Left ventricle myocardium superior (tissue), 1 donor: ENCODE data around the gene MYO16. TPM values are rescaled to one million over a fixed set of nuclear protein-coding genes. Genes with fewer than 3 reads are reported as not detected.

Source experiments
- ATAC-seq: fragments of 200-7000 bp; cut with Tn5 transposase; one replicate; pipeline ENCODE4 v1.9.1; 2020; ENCODE audit warnings: mild to moderate bottlenecking, moderate library complexity
- DNase-seq: peaks from one replicate; pipeline ENCODE4 v3.0.0-alpha.2; 2020
- intact Hi-C: fragments of 100-400 bp; cut with micrococcal nuclease; formaldehyde crosslinking; loops from one replicate; pipeline ENCODE4 v1.11.0; 2022
- total RNA-seq: library from RNA; stranded (reverse); fragmentation: NEBNext Ultra II Directional; extraction: Animal tissue kit (Norgen Biotek cat#: 25700); gene quantifications from one replicate; pipeline ENCODE4 v1.2.1, GENCODE V29; 2021
- donor health status: DM: no; HTN: yes; CAD: no; lungs with severe emphysema.

Gene MYO16
- total RNA-seq, 1 donor from 2014 or later: 0.74 TPM

DNA sequence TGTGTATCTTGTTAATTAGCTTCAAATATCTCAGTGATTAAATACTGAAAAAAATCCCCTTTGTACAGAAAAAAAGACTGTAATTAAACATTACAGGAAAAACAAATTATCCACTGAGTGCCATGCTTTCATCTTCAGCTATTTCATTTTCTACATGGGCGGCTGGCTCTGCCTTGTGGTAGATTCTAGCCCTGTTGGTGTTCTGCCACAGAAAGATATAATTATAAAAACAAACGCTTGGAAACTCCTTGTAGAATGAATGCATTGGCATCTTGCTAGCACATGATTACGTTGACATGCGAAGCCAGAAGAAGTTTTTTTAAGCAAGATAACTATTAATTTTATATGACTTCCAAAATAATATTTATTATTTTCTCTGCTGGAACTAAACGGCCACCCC is 496.8 kb downstream of the MYO16 start:
- DNase-seq (no peak), ATAC-seq (no peak)
- intact Hi-C loops: no loop called here

DNA sequence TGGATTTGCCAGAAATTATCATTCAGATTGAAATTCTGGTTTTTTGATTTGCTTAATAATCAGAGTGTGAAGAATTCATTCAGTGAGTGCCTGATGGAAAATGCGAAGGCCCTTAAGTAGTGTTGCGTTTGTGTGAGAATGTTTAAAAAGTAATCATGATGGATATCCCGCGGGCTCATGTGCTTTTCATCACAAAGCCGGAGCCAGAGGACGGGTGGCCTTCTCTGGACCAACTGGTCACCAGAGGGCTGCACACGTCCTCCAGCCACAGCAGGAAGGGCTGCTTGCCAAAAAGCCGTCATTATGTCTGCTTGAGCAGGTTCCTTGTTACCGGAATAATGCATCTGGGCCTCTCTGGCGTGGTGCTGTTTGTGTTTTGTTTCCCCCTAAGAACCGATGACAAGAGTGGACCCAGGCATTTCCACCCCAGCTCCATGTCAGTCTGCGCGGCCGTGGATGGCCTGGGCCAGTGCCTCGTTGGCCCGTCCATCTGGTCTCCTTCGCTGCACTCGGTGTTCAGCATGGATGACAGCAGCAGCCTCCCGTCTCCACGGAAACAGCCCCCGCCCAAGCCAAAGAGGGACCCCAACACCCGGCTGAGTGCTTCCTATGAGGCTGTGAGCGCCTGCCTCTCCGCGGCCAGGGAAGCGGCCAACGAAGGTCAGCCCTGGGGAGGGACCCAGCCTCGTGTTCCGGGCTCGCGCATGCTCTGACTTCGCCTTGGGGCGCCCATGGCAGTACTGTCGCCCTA is 497.7 kb downstream of the MYO16 start:
- intact Hi-C loops: no loop called here
- no peak for DNase-seq
- no peak for ATAC-seq

DNA sequence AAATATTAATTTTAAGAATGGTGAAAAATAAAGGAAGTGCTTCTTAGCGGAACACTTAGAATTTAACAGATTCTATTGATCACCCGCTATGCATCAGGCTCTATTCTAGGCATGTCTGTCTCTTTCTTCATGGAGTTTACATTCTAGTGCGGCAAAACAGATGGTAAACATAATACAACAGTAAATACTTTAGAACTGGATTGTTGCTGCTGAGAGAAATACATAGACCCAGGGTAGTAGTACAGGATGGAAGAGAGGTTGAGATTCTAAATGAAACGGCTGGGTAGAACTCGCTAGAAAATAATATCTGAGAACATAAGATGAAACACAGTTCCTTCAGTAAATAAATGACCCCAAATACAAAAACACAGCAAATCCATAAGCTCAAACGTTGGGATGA is 498.7 kb downstream of the MYO16 start:
- ATAC-seq (no peak), DNase-seq (no peak)
- intact Hi-C loops: no loop called here

DNA sequence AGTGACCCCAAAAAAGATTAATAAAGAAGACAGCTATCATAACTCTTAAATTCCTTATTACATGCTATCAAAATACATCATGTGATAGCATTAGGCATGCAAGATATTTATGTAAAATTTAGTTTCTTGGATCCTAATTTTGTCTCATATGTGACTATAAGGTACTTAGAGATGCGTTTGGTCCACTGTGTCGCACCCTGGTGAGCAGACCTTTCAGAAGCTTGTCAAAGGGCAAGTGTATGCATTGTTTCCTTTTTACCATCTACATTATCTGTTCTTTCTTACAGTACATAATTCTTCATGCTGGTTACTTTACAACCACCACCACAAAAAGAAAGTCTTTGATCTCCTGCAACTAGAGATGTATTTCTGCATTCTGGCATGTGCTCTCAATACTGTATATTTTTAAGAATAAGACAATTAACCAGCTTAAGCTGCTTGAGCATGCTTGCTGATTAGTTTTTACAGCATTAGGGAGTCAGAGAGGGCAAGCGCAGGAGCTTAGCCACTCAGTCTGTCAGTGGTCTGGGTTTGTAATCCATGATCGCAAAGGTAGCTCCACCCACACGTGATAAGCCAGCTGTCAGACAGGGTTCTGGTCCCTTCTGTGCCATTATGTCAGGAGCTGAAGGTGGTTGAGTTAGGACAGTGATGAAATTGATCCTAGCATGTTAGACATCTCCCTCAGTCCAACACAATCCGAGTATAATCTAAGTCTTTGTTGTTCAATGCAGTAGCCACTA is 500.9 kb downstream of the MYO16 start:
- ATAC-seq (no peak), DNase-seq (no peak)
- intact Hi-C loops: no loop called here

DNA sequence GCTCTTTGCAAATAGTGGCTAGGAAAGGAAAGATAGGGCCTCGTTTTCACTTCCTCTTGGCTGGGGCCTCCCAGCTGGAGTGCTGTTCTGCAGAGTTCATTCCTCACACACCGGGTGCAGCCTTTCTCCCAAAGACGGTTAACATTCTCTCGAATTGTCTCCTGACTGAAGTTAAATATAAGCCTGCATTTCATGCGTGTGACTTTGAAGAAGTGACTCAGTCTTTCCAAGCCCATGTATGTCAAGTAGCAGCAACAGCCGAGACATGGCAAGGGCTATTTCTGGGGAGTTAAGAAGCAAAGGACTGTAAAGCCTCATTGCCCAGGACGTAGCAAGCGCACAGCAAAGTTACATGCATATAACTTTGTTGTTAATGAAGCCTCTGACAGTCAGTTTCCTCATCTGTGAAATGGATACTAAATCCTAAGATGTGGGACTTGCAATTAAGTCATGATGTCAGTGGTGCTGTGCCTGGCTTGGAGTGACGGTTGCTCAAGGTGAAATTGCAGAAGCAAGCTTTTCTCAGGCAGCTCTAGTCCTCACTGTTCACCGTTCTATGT is 502.4 kb downstream of the MYO16 start:
- DNase-seq (no peak), ATAC-seq (peak; percentile 80)
- intact Hi-C loops: no loop called here

DNA sequence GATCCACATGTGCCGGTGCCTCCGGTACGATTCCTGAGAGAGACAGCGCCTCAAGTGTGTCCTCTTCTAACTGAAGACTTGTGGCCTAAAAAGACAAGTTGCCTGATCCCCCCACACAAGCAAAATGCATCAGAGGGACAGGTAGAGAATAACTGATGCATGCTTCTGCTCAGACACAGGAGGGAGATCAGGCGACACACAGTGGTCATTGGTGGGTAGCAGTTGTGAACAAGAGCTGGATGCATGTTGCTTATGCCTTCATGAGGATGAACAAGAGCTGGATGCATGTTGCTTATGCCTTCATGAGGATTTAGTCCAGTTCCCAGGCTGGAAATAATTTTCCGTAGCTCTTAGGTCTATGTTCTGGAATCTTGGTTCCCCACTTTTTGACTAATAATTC is 505.6 kb downstream of the MYO16 start:
- intact Hi-C loops: no loop called here
- ATAC-seq (no peak), DNase-seq (no peak)

DNA sequence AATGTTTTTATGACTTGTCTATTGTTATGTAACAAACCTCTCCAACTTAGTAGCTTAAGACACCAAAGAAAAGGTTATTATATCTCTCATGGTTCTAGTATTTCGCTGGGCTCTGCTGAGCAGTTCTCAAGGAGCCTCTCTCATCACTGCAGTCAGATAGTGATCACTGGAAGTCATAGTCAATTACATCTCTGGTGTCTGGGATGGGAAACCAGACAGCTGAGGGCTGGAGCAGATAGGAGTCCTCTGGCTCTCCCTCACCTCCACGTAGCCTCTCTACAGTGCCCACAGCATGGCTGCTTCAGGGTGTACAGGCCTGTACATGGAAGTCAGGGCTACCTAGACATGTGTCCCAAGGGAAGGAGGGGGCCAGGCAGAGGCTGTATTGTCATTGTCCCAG is 507.5 kb downstream of the MYO16 start:
- DNase-seq (no peak), ATAC-seq (no peak)
- intact Hi-C loops: no loop called here

DNA sequence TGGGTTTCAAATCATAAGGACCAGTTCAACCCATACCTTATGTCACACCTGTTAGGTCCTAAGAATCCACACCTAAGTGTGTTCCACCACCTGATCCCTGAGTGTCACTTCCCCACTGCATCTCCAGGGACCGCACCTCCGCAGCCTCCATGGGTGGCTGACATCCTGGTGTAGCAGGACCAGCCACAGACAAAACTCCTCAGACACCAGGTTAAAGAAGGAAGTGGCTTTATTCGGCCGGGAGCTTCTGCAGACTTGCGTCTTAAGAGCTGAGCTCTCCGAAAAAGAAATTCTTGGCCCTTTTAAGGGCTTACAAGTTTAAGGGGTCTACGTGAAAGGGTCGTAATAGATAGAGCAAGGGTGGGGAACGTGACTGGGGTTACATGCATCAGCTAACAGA is 509.9 kb downstream of the MYO16 start:
- intact Hi-C loops: no loop called here

DNA sequence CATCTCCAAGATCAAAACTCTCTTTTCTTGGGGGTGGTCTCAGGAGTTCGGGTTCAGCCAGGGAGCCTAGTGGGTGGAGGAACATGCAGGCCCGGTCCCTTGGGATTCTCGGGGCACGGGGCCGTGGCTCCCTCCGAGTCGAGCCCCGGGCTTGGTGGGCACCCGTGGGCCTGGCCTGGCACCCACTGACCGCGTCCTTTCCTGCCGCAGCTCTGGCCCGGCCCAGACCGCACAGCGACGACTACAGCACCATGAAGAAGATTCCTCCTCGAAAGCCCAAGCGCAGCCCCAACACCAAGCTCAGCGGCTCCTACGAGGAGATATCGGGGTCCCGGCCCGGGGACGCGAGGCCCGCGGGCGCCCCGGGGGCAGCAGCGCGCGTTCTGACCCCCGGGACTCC is 510.6 kb downstream of the MYO16 start:
- ATAC-seq (no peak), DNase-seq (no peak)
- intact Hi-C loops: no loop called here

More for the DNA sequence above, 509.9 kb downstream of the MYO16 start:
- ATAC-seq (no peak), DNase-seq (no peak)

DNA sequence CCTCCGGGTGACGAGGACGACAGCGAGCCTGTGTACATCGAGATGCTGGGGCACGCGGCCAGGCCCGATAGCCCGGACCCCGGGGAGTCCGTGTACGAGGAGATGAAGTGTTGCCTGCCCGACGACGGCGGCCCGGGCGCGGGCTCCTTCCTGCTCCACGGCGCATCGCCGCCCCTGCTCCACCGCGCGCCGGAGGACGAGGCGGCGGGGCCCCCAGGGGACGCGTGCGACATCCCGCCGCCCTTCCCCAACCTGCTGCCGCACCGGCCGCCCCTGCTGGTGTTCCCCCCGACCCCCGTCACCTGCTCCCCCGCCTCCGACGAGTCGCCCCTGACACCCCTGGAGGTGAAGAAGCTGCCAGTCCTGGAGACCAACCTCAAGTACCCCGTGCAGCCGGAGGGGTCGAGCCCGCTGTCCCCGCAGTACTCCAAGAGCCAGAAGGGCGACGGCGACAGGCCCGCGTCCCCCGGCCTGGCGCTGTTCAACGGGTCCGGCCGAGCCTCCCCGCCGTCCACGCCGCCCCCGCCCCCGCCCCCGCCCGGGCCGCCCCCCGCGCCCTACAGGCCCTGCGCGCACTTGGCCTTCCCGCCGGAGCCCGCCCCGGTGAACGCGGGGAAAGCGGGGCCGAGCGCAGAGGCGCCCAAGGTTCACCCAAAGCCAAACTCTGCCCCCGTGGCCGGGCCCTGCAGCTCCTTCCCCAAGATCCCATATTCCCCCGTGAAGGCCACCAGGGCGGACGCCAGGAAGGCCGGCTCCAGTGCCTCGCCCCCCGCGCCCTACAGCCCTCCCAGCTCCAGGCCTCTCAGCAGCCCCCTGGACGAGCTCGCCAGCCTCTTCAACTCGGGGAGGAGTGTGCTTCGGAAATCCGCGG is 511.3 kb downstream of the MYO16 start:
- intact Hi-C loops: no loop called here
- peak; percentile 75 for ATAC-seq
- DNase-seq: no peak

DNA sequence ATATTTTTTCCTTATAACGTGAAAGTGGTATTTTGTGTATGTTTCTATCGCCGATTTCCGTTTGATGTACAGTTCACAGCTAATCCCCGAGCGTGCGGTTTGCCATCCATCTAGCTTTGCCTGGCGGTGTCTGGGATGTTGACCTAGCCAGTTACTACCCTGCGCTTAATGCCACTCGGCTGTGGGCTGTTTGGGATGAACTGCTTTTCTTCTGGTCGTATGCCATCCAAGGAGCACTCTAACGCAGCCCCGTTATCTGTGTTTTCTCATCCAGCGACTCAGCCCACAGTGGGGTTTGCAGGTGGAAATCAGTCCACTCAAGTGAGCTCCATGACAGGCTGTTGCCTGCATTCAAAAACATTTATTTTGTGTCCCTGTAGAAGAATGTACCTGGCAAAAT is 512.3 kb downstream of the MYO16 start:
- no peak for DNase-seq
- no peak for ATAC-seq
- intact Hi-C loops: no loop called here

DNA sequence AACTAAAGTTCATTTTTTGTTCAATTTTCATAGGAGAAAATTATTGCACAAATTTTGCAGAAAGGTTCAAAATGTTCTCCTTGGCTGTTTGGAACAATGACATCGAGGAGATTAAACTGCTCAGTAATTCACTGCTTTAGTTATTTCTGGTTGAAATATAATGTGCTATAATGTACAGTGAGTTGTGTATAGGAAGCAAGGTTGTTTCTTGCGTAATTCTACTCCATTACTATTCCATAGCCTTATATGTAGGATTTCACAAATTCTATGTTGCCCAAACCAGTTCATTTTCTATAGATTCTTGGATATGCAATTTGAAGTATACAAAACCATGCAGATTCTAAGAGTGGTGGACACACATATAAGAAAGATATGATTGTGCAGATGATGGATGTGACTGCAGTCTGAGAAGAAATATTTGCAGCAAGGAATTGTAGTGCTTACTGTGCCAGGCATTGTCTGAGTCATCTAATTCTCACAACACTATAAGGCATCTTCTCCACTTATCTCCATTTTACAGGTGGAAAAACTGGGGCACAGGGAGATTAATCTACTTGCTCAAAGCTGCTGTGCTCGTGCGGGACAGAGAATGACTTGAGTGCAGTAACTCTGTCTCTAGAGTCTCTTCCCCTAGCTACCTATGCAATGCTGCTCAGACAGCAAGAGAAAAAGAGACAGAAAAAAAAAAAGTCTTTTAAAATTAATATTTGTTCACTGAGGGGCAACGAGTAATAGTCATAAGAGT is 515.5 kb downstream of the MYO16 start:
- no peak for ATAC-seq
- intact Hi-C loops: no loop called here
- DNase-seq: no peak

DNA sequence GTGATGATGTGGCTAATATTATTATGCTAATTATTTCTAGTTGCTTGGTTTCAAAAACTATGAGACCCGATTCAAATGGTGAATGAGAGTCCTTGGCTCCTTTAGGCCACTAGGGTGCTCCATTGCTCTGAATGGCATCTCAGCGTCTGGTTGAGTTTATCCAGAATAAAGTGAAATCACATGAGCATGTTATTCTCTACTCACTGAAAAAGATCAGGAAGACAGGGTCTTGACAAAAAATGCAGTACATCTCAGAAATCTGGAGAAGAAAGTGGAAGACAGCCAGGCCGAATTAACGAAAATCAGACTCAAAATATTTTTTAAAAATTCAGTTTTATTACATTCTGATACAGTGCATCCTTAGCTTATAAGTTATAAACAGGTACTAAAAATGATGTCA is 516.2 kb downstream of the MYO16 start:
- no peak for DNase-seq
- ATAC-seq: peak; percentile 83
- intact Hi-C loops: no loop called here

DNA sequence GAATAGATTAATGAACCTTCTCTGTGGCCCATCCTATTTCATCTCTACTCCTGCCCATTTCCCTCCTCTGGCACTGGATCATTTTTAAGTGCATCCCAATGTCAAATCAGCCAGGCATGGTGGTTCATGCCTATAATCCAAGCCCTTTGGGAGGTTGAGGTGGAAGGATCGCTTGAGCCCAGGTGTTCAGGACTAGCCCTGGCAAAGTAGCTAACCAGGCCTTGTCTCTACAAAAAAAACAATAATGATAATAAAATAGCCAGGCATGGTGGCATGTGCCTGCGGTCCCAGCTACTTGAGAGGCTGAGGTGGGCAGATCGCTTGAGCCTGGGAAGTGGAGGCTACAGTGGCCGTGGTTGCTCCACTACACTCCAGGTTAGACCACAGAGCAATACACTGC is 517.0 kb downstream of the MYO16 start:
- no peak for DNase-seq
- ATAC-seq: no peak
- intact Hi-C loops: no loop called here

DNA sequence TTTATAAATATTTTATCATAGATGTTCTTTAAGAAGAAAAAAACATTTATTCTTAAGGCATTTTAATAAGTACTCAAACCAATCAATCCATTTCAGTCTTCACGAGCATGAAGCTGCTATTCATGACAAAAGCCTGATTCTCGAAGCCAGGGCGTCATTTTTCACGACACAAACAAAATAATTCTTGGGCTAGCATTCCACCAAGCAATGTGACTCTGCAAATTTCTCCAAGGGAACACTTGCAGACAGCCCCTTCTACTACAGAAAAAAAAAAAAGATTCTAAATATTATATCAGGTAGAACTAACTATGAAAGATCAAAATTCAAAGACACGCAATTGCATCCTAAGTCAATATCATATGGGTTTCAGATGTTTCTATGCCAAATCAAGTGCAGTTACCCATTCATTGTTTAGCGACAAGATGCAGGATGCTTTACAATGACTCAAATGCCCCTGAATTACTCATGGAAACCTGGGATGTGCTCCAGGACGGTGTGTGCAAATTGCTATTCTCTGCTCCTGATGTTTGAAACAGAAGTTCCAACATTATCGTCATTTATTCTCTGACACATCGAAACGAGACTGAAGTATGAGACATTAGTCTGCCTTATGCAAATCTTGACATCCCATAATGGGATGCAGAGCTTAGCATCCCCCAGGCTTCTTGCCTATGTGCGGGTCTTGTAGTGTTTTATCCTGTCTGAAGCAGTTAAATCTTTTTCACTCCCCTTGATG is 517.7 kb downstream of the MYO16 start:
- intact Hi-C loops: no loop called here
- ATAC-seq: no peak
- no peak for DNase-seq

DNA sequence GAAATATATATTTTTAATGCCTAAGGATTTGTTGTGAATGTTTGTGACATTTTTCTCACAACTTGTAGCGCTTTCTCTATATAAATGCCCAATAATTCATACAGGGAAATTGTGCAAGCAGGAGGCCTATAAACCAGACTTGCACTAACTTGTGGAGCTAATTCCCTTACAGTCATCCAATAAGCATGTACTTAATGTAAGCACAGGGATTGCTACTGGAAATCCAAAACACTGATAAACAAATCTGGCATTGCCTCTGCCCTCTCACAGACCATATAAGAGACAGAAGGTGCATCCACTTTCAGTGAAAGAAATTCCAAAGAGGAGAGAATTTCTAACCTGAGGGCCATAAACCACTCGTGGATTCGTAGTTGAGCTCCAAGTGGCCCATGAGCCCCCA is 518.8 kb downstream of the MYO16 start:
- no peak for DNase-seq
- ATAC-seq: no peak
- intact Hi-C loops: no loop called here

DNA sequence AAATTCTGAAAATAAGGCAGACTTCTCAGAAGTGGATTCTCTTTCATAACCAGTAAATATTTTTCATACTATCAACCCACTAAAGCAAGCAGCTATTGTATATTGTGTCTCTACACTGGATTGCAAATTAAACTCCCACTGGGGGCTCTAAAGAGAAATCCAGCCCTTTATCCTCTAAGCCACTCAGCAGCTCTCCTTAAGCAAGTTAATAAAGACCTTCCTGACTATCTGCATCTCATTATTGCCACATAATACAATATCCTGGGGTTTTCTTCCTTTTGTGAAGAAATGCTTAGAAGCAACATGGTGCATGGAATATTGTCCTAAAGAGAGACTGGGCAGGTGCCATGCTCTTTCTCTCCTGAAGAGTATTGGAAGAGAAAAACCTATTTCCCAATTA is 521.3 kb downstream of the MYO16 start:
- intact Hi-C loops: no loop called here
- ATAC-seq (no peak), DNase-seq (no peak)

DNA sequence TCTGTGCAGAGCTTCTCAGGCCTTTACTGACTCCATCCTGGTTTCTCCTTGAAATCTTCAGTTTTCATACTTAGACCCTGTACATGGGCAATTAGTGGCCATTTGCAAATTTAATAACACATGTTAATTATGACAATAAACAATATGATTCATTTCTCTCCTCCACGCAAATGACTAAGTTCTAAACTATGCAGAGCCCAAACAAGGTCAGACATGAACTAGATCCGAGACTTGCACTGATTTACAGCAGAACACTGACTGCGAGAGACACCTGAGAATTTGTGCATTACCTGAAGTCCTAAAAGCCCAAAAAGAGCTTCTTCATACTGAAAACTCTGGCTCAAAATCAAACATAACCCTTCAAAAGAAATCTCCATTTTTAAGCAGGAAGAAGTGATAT is 521.8 kb downstream of the MYO16 start:
- ATAC-seq (no peak), DNase-seq (no peak)
- intact Hi-C loops: no loop called here
